Keratinocyte (primary cell): ENCODE data around the gene PAFAH2. TPM values are rescaled to one million over a fixed set of nuclear protein-coding genes. Genes with fewer than 3 reads are reported as not detected.
A peak's percentile ranks its signal among the peaks of the same experiment; 100 is the strongest.

Experiments used
- DNase-seq: peaks from one replicate; pipeline ENCODE4 v3.0.0-alpha.2; 2011; ENCODE audit warnings: low read depth, missing footprints, low spot score
- FAIRE-seq: peaks from 2 replicates; lab custom pipeline; 2011; peaks lifted over from hg19 to GRCh38; lab: Jason Lieb, UNC
- H2AFZ ChIP-seq: 2 replicates; pipeline ENCODE4 v1.6.0; 2012; ENCODE audit warnings: low read length, control low read depth, inconsistent platforms; ENCODE audit not compliant: control insufficient read depth
- H3K27ac ChIP-seq: 2 replicates; pipeline ENCODE4 v1.5.1; 2011; ENCODE audit warnings: low read length; ENCODE audit not compliant: control insufficient read depth, insufficient read depth
- H3K27me3 ChIP-seq: 3 replicates; pipeline ENCODE4 v1.6.0; 2011; ENCODE audit warnings: low read length; ENCODE audit not compliant: control insufficient read depth, insufficient read depth; ENCODE audit errors: extremely low read depth
- H3K36me3 ChIP-seq, 2 experiments: 2 replicates in 1 of 2; 3 replicates in 1 of 2; pipeline ENCODE4 v1.5.1; 2011; ENCODE audit warnings: low read length in 2 of 2, mild to moderate bottlenecking in 1 of 2; ENCODE audit not compliant: control insufficient read depth in 2 of 2, insufficient read depth in 2 of 2; ENCODE audit errors: extremely low read depth in 1 of 2
- H3K4me1 ChIP-seq: 3 replicates; pipeline ENCODE4 v1.5.1; 2011; ENCODE audit warnings: low read length; ENCODE audit not compliant: control insufficient read depth, insufficient read depth; ENCODE audit errors: extremely low read depth
- H3K4me2 ChIP-seq: 3 replicates; pipeline ENCODE4 v1.6.0; 2011; ENCODE audit warnings: low read depth, low read length; ENCODE audit not compliant: control insufficient read depth, insufficient read depth; ENCODE audit errors: extremely low read depth
- H3K4me3 ChIP-seq, 3 experiments: fragments of 200-600 bp in 1 of 3; sonication (generic) in 1 of 3; 2 replicates in 2 of 3; 3 replicates in 1 of 3; pipeline ENCODE4 v1.5.1; 2011 to 2016; ENCODE audit warnings: low read length in 3 of 3, mild to moderate bottlenecking in 3 of 3, control low read depth in 2 of 3, inconsistent platforms in 1 of 3, low read depth in 1 of 3, mixed read lengths in 1 of 3, mixed run types in 1 of 3, moderate library complexity in 1 of 3; ENCODE audit not compliant: control insufficient read depth in 2 of 3, insufficient read depth in 2 of 3; ENCODE audit errors: extremely low read depth in 1 of 3
- H3K79me2 ChIP-seq: 2 replicates; pipeline ENCODE4 v1.6.0; 2012; ENCODE audit warnings: low read length; ENCODE audit not compliant: control insufficient read depth, insufficient read depth
- H3K9ac ChIP-seq: 3 replicates; pipeline ENCODE4 v1.6.0; 2011; ENCODE audit warnings: low read length; ENCODE audit not compliant: control insufficient read depth, insufficient read depth; ENCODE audit errors: extremely low read depth
- H3K9me1 ChIP-seq: 3 replicates; pipeline ENCODE4 v1.6.0; 2011; ENCODE audit warnings: low read length; ENCODE audit not compliant: control insufficient read depth, insufficient read depth; ENCODE audit errors: extremely low read depth
- H3K9me3 ChIP-seq: 2 replicates; pipeline ENCODE4 v1.5.1; 2012; ENCODE audit warnings: low read depth, low read length; ENCODE audit not compliant: control insufficient read depth
- H4K20me1 ChIP-seq: 3 replicates; pipeline ENCODE4 v1.6.0; 2011; ENCODE audit warnings: low read length; ENCODE audit not compliant: control insufficient read depth, insufficient read depth; ENCODE audit errors: extremely low read depth
- EZH2 ChIP-seq: IDR thresholded peaks from one replicate; pipeline ENCODE4 v1.6.1; 2012; ENCODE audit warnings: inconsistent platforms, mild to moderate bottlenecking, low read length, moderate library complexity
- dilution Hi-C: fragments of 300-500 bp; cut with MboI; formaldehyde crosslinking; loops from one replicate; pipeline ENCODE4 v1.7.0; 2020; ENCODE audit warnings: low sequenced_read_pairs; ENCODE audit not compliant: extremely low pct_ligation_motif_present
- polyA plus RNA-seq, 5 experiments: library from polyadenylated mRNA; depleted of rRNA in 3 of 5; stranded (reverse) in 3 of 5; stranded (forward) in 1 of 5; unstranded in 1 of 5; fragments of >200 nt; gene quantifications; 1 replicate in 1 of 5; 2 replicates in 3 of 5; 3 replicates in 1 of 5; pipeline versions ENCODE4 v1.2.1 to v1.2.3, GENCODE V29; 2011 to 2012; ENCODE audit warnings: missing spikeins in 2 of 5, low read depth in 1 of 5, low replicate concordance in 1 of 5
- TF ChIP-seq, protein P1 (sequence below), 3 experiments: IDR thresholded peaks in 1 of 3; conservative IDR thresholded peaks in 1 of 3; optimal IDR thresholded peaks in 1 of 3; 2 replicates in 2 of 3; 3 replicates in 1 of 3; pipeline versions ENCODE3 to v1.5.1; 2011; ENCODE audit warnings: low read length in 3 of 3, mild to moderate bottlenecking in 3 of 3, moderate library complexity in 2 of 3, control low read depth in 1 of 3, inconsistent platforms in 1 of 3; ENCODE audit not compliant: insufficient read depth in 2 of 3; ENCODE audit errors: extremely low read depth in 1 of 3

PAFAH2 gene
- polyA plus RNA-seq, 1 donor (not counting 4 experiments of a cell fraction or from before 2014, with no cell fraction given) = 15.5 TPM

DNA sequence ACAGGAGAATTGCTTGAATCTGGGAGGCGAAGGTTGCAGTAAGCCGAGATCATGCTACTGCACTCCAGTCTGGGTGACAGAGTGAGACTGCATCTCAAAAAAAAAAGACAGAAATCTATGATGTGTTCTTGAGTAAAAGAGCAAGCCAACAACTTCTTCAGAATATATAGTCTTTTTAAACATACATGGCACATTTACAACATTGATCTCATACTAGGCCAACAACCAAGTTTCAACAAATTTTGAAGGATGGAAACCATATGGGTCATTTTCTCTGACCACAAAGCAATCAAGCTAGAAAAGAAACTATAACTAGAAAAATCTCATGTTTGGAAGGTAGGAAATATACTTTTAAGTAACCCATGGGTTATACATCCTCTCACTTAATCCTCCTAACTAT is 38.3 kb downstream of the PAFAH2 start:
- H3K27ac ChIP-seq = no peak overlapping the region
- TF ChIP-seq, protein P1, sequence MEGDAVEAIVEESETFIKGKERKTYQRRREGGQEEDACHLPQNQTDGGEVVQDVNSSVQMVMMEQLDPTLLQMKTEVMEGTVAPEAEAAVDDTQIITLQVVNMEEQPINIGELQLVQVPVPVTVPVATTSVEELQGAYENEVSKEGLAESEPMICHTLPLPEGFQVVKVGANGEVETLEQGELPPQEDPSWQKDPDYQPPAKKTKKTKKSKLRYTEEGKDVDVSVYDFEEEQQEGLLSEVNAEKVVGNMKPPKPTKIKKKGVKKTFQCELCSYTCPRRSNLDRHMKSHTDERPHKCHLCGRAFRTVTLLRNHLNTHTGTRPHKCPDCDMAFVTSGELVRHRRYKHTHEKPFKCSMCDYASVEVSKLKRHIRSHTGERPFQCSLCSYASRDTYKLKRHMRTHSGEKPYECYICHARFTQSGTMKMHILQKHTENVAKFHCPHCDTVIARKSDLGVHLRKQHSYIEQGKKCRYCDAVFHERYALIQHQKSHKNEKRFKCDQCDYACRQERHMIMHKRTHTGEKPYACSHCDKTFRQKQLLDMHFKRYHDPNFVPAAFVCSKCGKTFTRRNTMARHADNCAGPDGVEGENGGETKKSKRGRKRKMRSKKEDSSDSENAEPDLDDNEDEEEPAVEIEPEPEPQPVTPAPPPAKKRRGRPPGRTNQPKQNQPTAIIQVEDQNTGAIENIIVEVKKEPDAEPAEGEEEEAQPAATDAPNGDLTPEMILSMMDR (optimal IDR thresholded peaks at IDR 0.05 in 1 of 3, IDR thresholded peaks at IDR 0.05 in 1 of 3, conservative IDR thresholded peaks at IDR 0.05 in 1 of 3; ENCODE audit: extremely low read depth in 1 of 3, insufficient read depth in 2 of 3, low read length in 3 of 3) = no peak
- TF ChIP-seq EZH2 = no peak
- no peaks in the 10 kb centered on the region for H3K9me3 ChIP-seq
- DNase-seq (no peak), FAIRE-seq (no peak)
- peaks cover 16 to 20% of the 10 kb centered on the region in 2 experiments for H3K36me3 ChIP-seq
- dilution Hi-C loops = no loop called here
- no peaks in the 10 kb centered on the region for H3K9me1 ChIP-seq
- no peaks in the 10 kb centered on the region for H4K20me1 ChIP-seq
- no peaks in the 10 kb centered on the region for H3K4me1 ChIP-seq
- H3K27me3 ChIP-seq = no peaks in the 10 kb centered on the region
- no peaks in the 10 kb centered on the region for H3K79me2 ChIP-seq
- no peak overlapping the region for H3K4me2 ChIP-seq
- no peak overlapping the region for H2AFZ ChIP-seq
- H3K9ac ChIP-seq = no peak overlapping the region
- no peak overlapping the region for H3K4me3 ChIP-seq

- no peaks in the 10 kb centered on the region for H3K9me1 ChIP-seq
- FAIRE-seq (peak; percentile 58), DNase-seq (no peak)
- no peaks in the 10 kb centered on the region for H3K79me2 ChIP-seq
- peaks cover 16 to 17% of the 10 kb centered on the region in 2 experiments for H3K36me3 ChIP-seq
- no peak overlapping the region for H3K4me2 ChIP-seq
- no peaks in the 10 kb centered on the region for H3K27me3 ChIP-seq
- H3K4me3 ChIP-seq = no peak overlapping the region
- no peaks in the 10 kb centered on the region for H3K9me3 ChIP-seq
- H3K4me1 ChIP-seq = no peaks in the 10 kb centered on the region
- H3K27ac ChIP-seq = no peak overlapping the region
- H4K20me1 ChIP-seq = no peaks in the 10 kb centered on the region
- dilution Hi-C loops = no loop called here
- no peak overlapping the region for H2AFZ ChIP-seq
- TF ChIP-seq EZH2 = no peak
- TF ChIP-seq, protein P1 (optimal IDR thresholded peaks at IDR 0.05 in 1 of 3, IDR thresholded peaks at IDR 0.05 in 1 of 3, conservative IDR thresholded peaks at IDR 0.05 in 1 of 3; ENCODE audit: extremely low read depth in 1 of 3, insufficient read depth in 2 of 3, low read length in 3 of 3) = no peak
- no peak overlapping the region for H3K9ac ChIP-seq
Measured at GRCh38 chr1:25958465-25958864, 39.4 kb downstream of the PAFAH2 start.
